Hematopoietic multipotent progenitor cell treated with erythropoietin and hydrocortisone succinate and interleukin-3 and kit ligand, for 15 days (in vitro differentiated cells): ENCODE measurements around the gene CAPZB.
"Not testable (repeated sequence)": the region's sequence is repeated elsewhere in the genome, so short reads cannot be mapped to it uniquely, and the experiment has no call there.

Source experiments
- DNase-seq: peaks from one replicate; pipeline ENCODE4 v3.0.0-alpha.2; 2015; ENCODE audit warnings: low spot score

CAPZB gene

DNA sequence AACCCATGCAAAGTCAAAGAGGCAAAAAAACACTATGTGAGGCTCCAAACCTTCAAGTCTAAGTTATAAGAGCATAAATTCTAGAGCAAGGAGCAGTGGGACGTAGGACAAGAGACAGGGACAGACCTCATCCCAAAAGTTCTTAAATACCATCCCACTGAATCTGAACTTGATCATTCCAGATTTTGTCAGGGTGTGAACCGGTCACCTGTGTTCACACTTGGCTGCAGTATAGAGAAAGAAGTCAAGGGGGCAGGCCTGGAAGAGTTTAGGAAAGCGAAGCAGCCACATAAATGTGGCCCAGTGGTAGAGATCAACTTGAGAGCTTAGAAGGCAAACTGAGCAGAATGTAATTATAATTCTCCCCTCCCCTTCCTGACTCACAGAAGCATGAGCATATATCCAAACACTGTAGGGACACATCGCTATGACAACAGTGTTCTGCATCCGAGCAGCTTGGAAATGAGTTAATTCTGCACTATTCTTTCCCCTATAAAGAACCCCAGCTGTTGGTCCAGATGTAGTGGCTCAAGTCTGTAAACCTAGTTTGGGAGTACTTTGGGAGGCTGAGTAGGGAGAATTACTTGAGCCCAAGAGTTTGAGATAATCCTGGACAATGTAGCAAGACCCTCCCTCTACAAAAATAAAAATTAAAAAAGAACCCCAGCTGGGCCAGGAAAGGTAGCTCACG, 176.1 kb downstream of the CAPZB start:
- no peak for DNase-seq

DNA sequence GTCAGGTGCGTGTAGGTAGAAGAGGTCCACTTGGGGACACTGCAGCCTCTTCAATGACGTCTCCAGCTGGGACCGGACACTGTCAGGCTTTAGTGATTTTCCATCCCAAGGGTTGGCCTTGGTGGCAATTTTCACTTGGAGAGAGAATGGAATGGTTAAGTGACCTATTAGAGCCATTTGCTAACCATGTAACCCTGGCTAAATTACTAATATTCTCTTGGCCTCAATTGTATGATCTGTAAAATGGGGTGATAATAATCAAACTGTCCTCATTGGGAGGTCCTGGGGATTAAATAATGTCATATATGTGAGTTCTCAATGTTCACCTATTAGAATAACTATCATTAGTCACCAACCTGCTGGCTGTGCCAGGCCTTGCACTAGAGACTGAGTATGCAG, 176.8 kb downstream of the CAPZB start:
- DNase-seq = no peak

DNA sequence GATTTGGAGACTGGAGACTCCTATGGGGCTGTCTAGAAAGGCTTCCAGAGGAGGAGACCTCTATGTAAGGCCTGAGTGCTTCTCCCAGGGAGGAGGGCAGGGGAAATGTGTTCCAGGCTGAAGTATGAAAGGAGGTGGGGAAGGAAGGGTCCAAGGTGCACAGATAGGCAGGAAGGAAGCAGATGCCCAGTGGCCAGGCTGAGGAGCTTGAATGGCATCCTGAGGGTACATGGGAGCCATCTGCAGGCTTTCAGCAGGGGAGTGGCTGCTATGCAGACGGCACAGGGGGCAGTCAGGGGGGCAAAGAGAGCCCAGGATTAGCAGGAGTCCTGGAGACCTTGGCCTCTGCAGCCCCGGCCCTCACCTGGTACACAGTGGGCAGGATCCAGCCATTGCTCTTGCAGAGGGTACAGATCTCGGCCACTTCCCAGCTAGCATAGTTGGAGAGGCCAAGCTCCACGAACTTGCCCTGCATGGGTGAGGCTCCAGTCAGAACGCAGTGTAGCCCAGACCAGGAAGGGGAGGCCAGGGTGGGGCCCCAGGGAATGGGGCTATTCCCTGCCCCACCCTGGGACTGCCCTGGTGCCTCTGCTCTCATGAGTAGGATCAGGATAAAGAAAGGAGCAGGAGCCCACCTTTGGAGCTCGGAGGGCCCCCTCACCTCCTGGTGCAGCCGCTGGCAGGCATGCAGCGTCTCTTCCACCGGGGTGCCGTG, 177.4 kb downstream of the CAPZB start:
- DNase-seq = no peak

DNA sequence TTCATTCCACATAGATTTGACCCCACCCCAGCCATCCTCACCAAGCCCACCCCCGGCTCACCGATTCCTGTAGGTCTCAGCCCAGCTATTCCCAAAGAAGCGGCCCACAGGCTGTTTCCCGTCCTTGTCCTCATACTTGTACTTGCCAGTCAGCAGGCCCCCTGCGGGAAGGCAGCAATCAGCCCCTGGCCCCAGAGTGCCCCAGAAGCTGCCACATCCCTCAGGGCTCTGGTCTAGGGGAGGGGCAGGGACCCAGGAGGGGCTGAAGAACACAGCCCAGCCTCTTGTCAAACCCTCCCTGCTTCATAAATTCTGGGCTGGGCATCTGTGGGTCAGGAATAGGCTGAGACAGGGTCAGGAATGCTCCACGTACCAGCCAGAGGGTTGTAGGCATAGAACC, 178.4 kb downstream of the CAPZB start:
- no peak for DNase-seq

DNA sequence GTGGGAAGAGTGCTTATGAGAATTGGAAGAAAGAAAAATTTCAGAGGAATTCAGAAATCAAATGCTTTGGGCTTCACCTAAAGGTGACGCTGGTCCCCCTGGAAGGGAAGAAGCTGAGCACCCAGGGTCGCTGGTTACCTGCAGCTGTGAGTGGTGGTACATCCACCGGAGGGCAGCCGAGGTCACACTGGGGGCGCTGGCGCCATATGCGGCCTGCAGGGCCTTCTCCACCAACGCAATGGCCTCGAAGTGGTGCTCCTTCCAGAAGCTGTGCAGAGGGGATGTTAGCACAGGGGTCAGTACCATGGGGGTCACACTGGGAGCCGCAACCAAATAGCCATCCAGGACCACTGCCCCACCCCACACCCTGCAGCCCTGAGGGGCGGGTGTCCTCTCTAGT, 179.5 kb downstream of the CAPZB start:
- no peak for DNase-seq

DNA sequence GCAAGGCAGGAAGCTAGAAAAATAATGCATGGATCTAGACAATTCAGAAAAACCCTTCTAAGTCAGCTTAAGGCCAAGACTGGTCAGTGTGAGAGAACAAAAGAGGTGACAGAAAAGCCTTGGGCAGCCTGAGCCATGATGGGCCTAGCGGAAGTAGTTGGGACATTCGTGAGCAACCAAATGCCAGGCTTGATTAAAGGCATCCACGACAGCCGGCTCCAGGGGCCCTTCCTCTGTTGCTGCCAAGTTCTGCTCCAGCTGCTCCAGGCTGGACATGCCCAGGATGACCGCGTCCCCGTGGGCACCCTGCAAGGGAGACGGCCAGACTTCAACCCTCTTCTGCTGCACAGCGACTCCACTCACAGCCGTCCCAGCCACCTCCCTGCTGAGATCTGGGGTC, 181.3 kb downstream of the CAPZB start:
- DNase-seq = not testable (repeated sequence)

DNA sequence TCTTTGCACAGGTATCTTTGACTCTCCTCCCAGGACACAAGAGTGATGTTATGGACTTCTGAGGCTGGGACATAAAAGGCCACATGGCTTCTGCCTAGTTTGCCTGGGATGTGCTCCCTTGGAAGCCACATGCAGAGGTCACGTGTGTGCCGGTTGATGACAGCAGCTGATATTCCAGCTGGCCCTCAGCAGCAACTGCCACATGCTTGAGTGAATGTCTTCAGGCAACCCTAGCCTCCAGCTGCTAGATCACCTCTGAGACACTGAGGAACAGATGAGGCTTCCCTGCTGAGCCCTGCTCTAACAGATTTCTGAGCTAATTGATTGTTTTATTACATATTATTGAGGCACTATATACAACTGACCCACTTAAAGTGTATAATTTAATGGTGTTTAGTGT, 185.1 kb downstream of the CAPZB start:
- no peak for DNase-seq

DNA sequence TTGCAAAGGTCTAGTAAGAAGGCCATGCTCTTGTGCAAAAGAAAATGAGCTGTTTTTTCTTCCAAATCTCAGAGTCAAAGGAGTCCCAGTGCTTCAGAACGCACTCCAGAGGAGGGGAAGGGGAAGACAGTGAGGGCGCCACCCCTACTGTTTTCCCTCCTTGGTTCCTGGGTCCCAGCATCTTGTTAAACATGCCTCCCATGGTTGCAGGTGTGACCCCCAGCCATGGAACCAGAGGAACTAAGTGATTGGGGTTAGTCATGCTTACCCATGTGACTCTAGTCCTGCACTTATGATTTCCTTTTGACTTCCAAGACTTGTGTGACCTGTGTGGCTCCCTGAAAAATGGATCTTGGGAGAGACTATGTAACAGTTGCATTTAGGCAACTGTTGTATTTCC, 190.7 kb downstream of the CAPZB start:
- DNase-seq = no peak

DNA sequence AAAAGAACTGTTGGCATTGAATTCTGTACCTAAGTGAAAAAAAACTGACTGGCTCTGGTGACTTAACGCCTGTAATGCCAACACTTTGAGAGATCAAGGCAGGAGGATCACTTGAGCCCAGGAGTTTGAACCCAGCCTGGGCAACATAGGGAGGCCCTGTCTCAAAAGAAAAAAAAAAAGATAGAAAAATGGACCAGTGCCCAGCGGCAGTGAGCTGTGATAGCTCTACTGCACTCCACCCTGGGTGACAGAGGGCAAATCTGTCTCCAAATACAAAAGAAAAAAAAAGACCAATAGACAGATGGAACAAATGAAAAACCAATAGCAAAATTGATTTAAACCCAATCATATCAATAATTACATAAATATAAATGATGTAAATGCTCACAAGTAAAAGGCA, 196.1 kb downstream of the CAPZB start:
- DNase-seq = no peak
